ENCODE results near the gene PDLIM5.
"Not testable (repeated sequence)": the region's sequence is repeated elsewhere in the genome, so short reads cannot be mapped to it uniquely, and the experiment has no call there.

PDLIM5 gene

GRCh38 chr4:94605241-94605805 lies 153.6 kb downstream of the PDLIM5 start:
- no peak overlapping the region for H3K27ac ChIP-seq (ENCODE audit: low read depth, low read length)
- H3K4me3 ChIP-seq (ENCODE audit: low read length): no peak overlapping the region
- H3K9ac ChIP-seq (ENCODE audit: low read depth, low read length): no peak overlapping the region
- H3K4me1 ChIP-seq (ENCODE audit: insufficient read depth, low read length): no peaks in the 10 kb centered on the region
- H3K36me3 ChIP-seq (ENCODE audit: insufficient read depth, low read length): no peaks in the 10 kb centered on the region
- H3K27me3 ChIP-seq (ENCODE audit: insufficient read depth, low read length): no peaks in the 10 kb centered on the region
- no peaks in the 10 kb centered on the region for H3K9me3 ChIP-seq (ENCODE audit: insufficient read depth, low read depth, low read length)
- 98% methylated on average over 3 of the region's 3 CpGs for WGBS

DNA sequence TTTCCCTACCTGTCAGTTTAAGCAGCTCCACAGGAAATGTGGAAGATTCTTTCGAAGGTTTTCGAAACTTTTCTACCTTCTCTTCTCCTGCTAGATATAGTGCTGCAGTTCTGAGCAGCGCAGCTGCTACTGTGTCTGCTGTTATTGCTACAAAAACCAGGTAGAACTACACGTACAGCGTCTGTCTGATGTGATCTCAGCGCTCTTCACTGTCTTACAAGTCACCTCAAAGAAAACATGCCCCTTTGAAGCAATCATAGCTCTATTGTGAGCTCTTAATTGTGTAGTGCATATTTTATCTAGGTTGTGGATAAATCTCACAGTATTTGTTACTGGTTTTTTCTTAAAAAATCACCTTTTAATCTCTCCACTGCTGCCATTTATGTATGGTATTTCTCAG lies 158.4 kb downstream of the PDLIM5 start:
- Histone ChIP-seq H3K27ac (ENCODE audit: low read depth, low read length) (no peak overlapping the region), H3K4me1 (ENCODE audit: insufficient read depth, low read length) (no peaks in the 10 kb centered on the region), H3K9me3 (ENCODE audit: insufficient read depth, low read depth, low read length) (no peaks in the 10 kb centered on the region), H3K4me3 (ENCODE audit: low read length) (no peak overlapping the region), H3K27me3 (ENCODE audit: insufficient read depth, low read length) (no peaks in the 10 kb centered on the region), H3K9ac (ENCODE audit: low read depth, low read length) (no peak overlapping the region), H3K36me3 (ENCODE audit: insufficient read depth, low read length) (no peaks in the 10 kb centered on the region)
- 94% methylated on average over 6 of the region's 6 CpGs for WGBS

- Histone ChIP-seq H3K4me1 (ENCODE audit: insufficient read depth, low read length) (no peaks in the 10 kb centered on the region), H3K36me3 (ENCODE audit: insufficient read depth, low read length) (peaks cover 5% of the 10 kb centered on the region), H3K4me3 (ENCODE audit: low read length) (no peak overlapping the region), H3K27me3 (ENCODE audit: insufficient read depth, low read length) (no peaks in the 10 kb centered on the region), H3K9ac (ENCODE audit: low read depth, low read length) (no peak overlapping the region), H3K27ac (ENCODE audit: low read depth, low read length) (no peak overlapping the region), H3K9me3 (ENCODE audit: insufficient read depth, low read depth, low read length) (no peaks in the 10 kb centered on the region)
- WGBS: no CpG with 5 or more reads among the region's 1 CpG
These were observed 161.5 kb downstream of the PDLIM5 start for GRCh38 chr4:94613248-94613647.

GRCh38 chr4:94615451-94615850 lies 163.7 kb downstream of the PDLIM5 start:
- H3K9me3 ChIP-seq (ENCODE audit: insufficient read depth, low read depth, low read length): no peaks in the 10 kb centered on the region

DNA sequence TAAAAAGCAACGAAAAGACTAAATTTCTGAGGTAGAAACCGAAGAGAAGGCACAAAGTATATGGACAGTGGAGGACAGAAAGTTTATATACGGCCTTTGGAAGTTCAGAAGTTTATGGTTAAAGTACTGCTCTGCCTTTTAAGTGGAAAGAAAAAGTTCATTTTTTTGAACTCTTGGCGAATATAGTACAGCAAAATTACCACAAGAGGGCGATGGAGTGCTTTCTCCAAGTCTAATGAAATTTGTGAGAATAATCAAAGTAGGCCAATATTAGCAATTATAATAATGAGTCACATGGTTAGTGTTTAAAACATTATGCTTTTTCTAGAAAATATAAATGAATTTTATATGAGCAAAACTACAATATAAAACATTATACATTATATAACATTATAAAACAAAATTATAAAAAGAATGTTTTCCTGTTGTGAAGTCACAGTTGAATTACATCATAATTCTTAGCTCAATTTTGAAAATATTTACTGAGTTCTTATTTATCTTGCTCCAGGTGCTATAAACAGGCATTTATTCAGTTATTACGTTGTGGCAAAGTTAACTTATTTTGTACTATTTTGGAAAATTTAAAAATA lies 169.8 kb downstream of the PDLIM5 start:
- H3K36me3 ChIP-seq (ENCODE audit: insufficient read depth, low read length): peaks cover 15% of the 10 kb centered on the region

More at GRCh38 chr4:94615451-94615850, 163.7 kb downstream of the PDLIM5 start:
- H3K27ac ChIP-seq (ENCODE audit: low read depth, low read length): no peak overlapping the region
- H3K9ac ChIP-seq (ENCODE audit: low read depth, low read length): no peak overlapping the region
- no peak overlapping the region for H3K4me3 ChIP-seq (ENCODE audit: low read length)
- H3K4me1 ChIP-seq (ENCODE audit: insufficient read depth, low read length): no peaks in the 10 kb centered on the region
- peaks cover 10% of the 10 kb centered on the region for H3K36me3 ChIP-seq (ENCODE audit: insufficient read depth, low read length)
- H3K27me3 ChIP-seq (ENCODE audit: insufficient read depth, low read length): no peaks in the 10 kb centered on the region
- WGBS: 89% methylated on average over 4 of the region's 4 CpGs

DNA sequence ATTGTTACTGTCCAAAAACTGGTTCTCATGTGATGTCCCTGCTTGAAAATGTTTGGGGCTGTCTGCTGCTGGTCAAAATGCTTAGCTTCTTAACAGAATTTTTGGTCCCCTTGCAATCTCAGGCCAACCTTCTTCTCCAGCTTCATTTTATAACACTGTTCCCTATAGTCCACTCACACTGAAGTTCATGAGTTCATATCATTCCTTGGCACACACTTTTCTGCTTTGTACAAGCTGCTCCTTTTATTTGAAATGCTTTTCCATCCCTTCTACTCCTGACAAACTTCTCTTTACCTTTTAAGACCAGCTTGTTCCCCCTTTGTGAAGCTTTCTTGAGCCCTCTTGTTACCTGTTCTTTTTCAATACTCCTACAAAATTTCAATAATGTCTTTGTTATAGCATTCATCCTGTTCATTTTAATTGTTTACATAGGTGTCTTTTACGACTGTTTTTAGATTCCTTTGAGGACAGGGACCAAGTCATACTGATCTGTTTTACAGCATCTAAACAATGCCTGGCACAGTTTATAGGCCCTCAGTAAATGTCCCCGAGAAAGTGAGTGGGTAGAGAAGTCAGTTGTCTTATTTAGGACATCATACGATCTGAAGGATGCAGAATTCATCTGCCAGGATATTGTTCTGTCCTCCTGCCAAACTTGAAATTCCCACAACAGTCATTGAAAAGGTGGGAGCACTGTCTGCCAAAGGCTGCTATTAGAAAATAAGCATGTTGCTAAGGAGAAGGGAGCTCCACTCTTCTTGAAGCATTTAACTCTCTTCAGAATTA lies 171.6 kb downstream of the PDLIM5 start:
- Histone ChIP-seq H3K27ac (ENCODE audit: low read depth, low read length) (no peak overlapping the region), H3K9ac (ENCODE audit: low read depth, low read length) (no peak overlapping the region), H3K4me3 (ENCODE audit: low read length) (no peak overlapping the region), H3K27me3 (ENCODE audit: insufficient read depth, low read length) (no peaks in the 10 kb centered on the region), H3K36me3 (ENCODE audit: insufficient read depth, low read length) (peaks cover 9% of the 10 kb centered on the region), H3K4me1 (ENCODE audit: insufficient read depth, low read length) (no peaks in the 10 kb centered on the region), H3K9me3 (ENCODE audit: insufficient read depth, low read depth, low read length) (no peaks in the 10 kb centered on the region)
- 93% methylated on average over 3 of the region's 3 CpGs for WGBS

More for the DNA sequence above, 169.8 kb downstream of the PDLIM5 start:
- Histone ChIP-seq H3K27me3 (ENCODE audit: insufficient read depth, low read length) (no peaks in the 10 kb centered on the region), H3K4me3 (ENCODE audit: low read length) (no peak overlapping the region), H3K9me3 (ENCODE audit: insufficient read depth, low read depth, low read length) (no peaks in the 10 kb centered on the region), H3K9ac (ENCODE audit: low read depth, low read length) (no peak overlapping the region), H3K4me1 (ENCODE audit: insufficient read depth, low read length) (no peaks in the 10 kb centered on the region), H3K27ac (ENCODE audit: low read depth, low read length) (no peak overlapping the region)
- WGBS: 41% methylated on average over 5 of the region's 6 CpGs

- Histone ChIP-seq H3K9me3 (ENCODE audit: insufficient read depth, low read depth, low read length) (no peaks in the 10 kb centered on the region), H3K36me3 (ENCODE audit: insufficient read depth, low read length) (peaks cover 5% of the 10 kb centered on the region; the same call in 1 of the 2 replicates), H3K4me1 (ENCODE audit: insufficient read depth, low read length) (no peaks in the 10 kb centered on the region), H3K27ac (ENCODE audit: low read depth, low read length) (no peak overlapping the region), H3K27me3 (ENCODE audit: insufficient read depth, low read length) (no peaks in the 10 kb centered on the region), H3K9ac (ENCODE audit: low read depth, low read length) (no peak overlapping the region), H3K4me3 (ENCODE audit: low read length) (no peak overlapping the region)
- WGBS: 100% methylated on average over 2 of the region's 3 CpGs
These were observed 175.2 kb downstream of the PDLIM5 start for GRCh38 chr4:94626942-94627341.

GRCh38 chr4:94629058-94629457 lies 177.3 kb downstream of the PDLIM5 start:
- H3K27ac ChIP-seq (ENCODE audit: low read depth, low read length); H3K27me3 ChIP-seq (ENCODE audit: insufficient read depth, low read length); H3K4me3 ChIP-seq (ENCODE audit: low read length); H3K9me3 ChIP-seq (ENCODE audit: insufficient read depth, low read depth, low read length); H3K9ac ChIP-seq (ENCODE audit: low read depth, low read length); H3K36me3 ChIP-seq (ENCODE audit: insufficient read depth, low read length); H3K4me1 ChIP-seq (ENCODE audit: insufficient read depth, low read length): not testable (repeated sequence)
- 97% methylated on average over 8 of the region's 8 CpGs for WGBS

DNA sequence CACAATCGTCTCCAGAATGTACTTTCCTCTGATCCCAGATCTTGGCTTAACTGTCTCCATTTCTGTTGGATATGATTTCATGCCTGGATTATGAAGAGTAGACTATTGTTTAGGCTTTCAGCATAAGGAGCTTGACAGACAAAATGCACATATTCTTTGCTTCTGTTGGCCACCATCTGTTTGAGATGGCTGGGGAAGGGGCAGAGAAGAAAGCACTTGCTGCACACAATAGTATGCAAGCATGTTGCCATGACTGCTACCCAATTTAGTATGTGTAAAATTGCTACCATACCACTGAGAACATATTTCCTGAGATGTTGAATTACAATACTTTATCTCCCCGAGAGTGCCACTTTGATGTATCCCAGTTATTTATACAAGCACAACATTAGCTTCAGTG lies 178.1 kb downstream of the PDLIM5 start:
- WGBS: 98% methylated on average over 2 of the region's 2 CpGs
- no peaks in the 10 kb centered on the region for H3K9me3 ChIP-seq (ENCODE audit: insufficient read depth, low read depth, low read length)

DNA sequence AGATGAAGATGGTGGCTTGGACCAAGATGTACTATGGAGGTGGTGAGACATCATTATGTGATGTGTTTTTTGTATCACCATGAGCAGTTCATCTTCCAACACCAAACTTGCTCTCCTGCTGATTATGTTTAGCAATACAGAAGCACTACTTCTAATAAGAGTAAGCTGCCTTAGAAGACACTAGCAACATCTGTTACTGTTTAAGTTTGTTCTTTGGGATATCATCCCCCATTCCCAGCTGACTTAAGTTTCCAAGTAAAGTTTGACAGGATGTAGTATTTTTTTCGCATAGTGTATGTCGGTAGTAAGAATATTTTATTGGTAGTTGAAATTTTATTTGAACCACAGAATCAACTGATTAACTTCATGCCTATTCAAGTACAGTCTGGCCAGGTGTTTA lies 182.5 kb downstream of the PDLIM5 start:
- WGBS: 86% methylated on average over 2 of the region's 2 CpGs

More for the DNA sequence above, 178.1 kb downstream of the PDLIM5 start:
- H3K36me3 ChIP-seq (ENCODE audit: insufficient read depth, low read length): no peaks in the 10 kb centered on the region
- no peaks in the 10 kb centered on the region for H3K27me3 ChIP-seq (ENCODE audit: insufficient read depth, low read length)
- no peak overlapping the region for H3K27ac ChIP-seq (ENCODE audit: low read depth, low read length)
- H3K4me1 ChIP-seq (ENCODE audit: insufficient read depth, low read length): no peaks in the 10 kb centered on the region
- H3K4me3 ChIP-seq (ENCODE audit: low read length): no peak overlapping the region
- no peak overlapping the region for H3K9ac ChIP-seq (ENCODE audit: low read depth, low read length)

DNA sequence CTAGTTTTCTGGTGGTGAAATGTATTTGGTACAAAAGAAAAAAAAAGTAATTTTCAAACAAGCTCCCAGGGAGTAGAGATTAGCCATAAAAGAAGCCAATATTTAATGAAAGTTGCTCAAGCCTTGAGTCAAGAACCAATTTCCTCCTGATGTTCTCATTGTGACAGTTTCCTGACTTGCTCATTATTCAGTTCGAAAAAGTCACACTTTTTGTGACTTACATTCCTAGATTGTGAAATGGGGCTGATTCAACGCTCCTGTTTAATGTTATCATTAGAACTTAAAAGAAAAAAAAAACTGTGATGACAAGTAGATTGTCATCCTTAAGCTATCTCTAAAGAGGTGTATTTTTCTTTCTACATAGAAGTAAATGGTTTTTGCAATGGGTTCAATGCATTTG lies 183.4 kb downstream of the PDLIM5 start:
- Histone ChIP-seq H3K27me3 (ENCODE audit: insufficient read depth, low read length) (no peaks in the 10 kb centered on the region), H3K27ac (ENCODE audit: low read depth, low read length) (no peak overlapping the region), H3K9ac (ENCODE audit: low read depth, low read length) (no peak overlapping the region), H3K4me1 (ENCODE audit: insufficient read depth, low read length) (no peaks in the 10 kb centered on the region), H3K9me3 (ENCODE audit: insufficient read depth, low read depth, low read length) (no peaks in the 10 kb centered on the region), H3K4me3 (ENCODE audit: low read length) (no peak overlapping the region), H3K36me3 (ENCODE audit: insufficient read depth, low read length) (peaks cover under 1% of the 10 kb centered on the region; the same call in 1 of the 2 replicates)
- WGBS: 95% methylated on average over 2 of the region's 2 CpGs

More for the DNA sequence above, 182.5 kb downstream of the PDLIM5 start:
- no peaks in the 10 kb centered on the region for H3K9me3 ChIP-seq (ENCODE audit: insufficient read depth, low read depth, low read length)
- no peak overlapping the region for H3K9ac ChIP-seq (ENCODE audit: low read depth, low read length)
- no peak overlapping the region for H3K27ac ChIP-seq (ENCODE audit: low read depth, low read length)
- H3K4me1 ChIP-seq (ENCODE audit: insufficient read depth, low read length): no peaks in the 10 kb centered on the region
- H3K27me3 ChIP-seq (ENCODE audit: insufficient read depth, low read length): no peaks in the 10 kb centered on the region
- H3K36me3 ChIP-seq (ENCODE audit: insufficient read depth, low read length): no peaks in the 10 kb centered on the region
- H3K4me3 ChIP-seq (ENCODE audit: low read length): no peak overlapping the region

All from HUES64 (cell line).